GM12878 (cell line): ENCODE measurements around the gene HUS1. TPM values are rescaled to one million over a fixed set of nuclear protein-coding genes. Genes with fewer than 3 reads are reported as not detected.

Source experiments
- ATAC-seq: fragments of 200-7000 bp; cut with Tn5 transposase; 3 replicates; pipeline ENCODE4 v1.9.1; 2020; ENCODE audit warnings: mild to moderate bottlenecking, moderate library complexity
- BruUV-seq: library from RNA; stranded (reverse); fragments of 400-500 nt; replicated peaks from 2 replicates; lab custom pipeline; 2021; lab: Mats Ljungman, UMichigan
- CTCF ChIA-PET: fragments of 300-600 bp; sonication (Branson Sonifier 250); formaldehyde crosslinking; extraction: SDS; loops from one replicate; lab custom pipeline; 2021; ENCODE audit warnings: inconsistent platforms; lab: Yijun Ruan, JAX
- POLR2A ChIA-PET: fragments of 350-600 bp; formaldehyde crosslinking; extraction: SDS; loops from one replicate; lab custom pipeline; 2021; ENCODE audit warnings: inconsistent platforms; lab: Charles Lee
- RAD21 ChIA-PET: fragments of 300-600 bp; sonication (Branson Sonifier 250); formaldehyde crosslinking; loops from one replicate; lab custom pipeline; 2023; ENCODE audit warnings: antibody characterized with exemption; ENCODE audit not compliant: unreplicated experiment; lab: Charles Lee
- SMC1A ChIA-PET: fragments of 300-600 bp; sonication (Branson Sonifier 250); formaldehyde crosslinking; loops from one replicate; lab custom pipeline; 2023; ENCODE audit not compliant: unreplicated experiment, uncharacterized antibody; lab: Charles Lee
- DNase-seq: peaks from one replicate; pipeline ENCODE4 v3.0.0-alpha.2; 2011; ENCODE audit warnings: low read depth, low spot score
- FAIRE-seq: peaks from 3 replicates; lab custom pipeline; 2011; peaks lifted over from hg19 to GRCh38; lab: Jason Lieb, UNC
- H2AFZ ChIP-seq: 2 replicates; pipeline ENCODE4 v1.6.0; 2011; ENCODE audit warnings: low read depth, low read length, control low read depth; ENCODE audit not compliant: control insufficient read depth
- H3K27ac ChIP-seq: 2 replicates; pipeline ENCODE4 v1.5.1; 2011; ENCODE audit warnings: control low read depth; ENCODE audit not compliant: control insufficient read depth, insufficient read depth
- H3K27me3 ChIP-seq, 2 experiments: replicated peaks in 1 of 2; 2 replicates each; pipeline versions ENCODE4 v1.6.0 to v1.6.1; 2011; ENCODE audit warnings: low read length in 1 of 2; ENCODE audit not compliant: control insufficient read depth in 2 of 2, insufficient read depth in 2 of 2
- H3K36me3 ChIP-seq, 2 experiments: 2 replicates each; pipeline ENCODE4 v1.5.1; 2011; ENCODE audit warnings: low read length in 1 of 2; ENCODE audit not compliant: control insufficient read depth in 2 of 2, insufficient read depth in 2 of 2
- H3K4me1 ChIP-seq: 2 replicates; pipeline ENCODE4 v1.6.1; 2011; ENCODE audit warnings: mild to moderate bottlenecking, low read length, moderate library complexity, mixed read lengths; ENCODE audit not compliant: control insufficient read depth, insufficient read depth
- H3K4me2 ChIP-seq: 2 replicates; pipeline ENCODE4 v1.6.0; 2011; ENCODE audit warnings: control low read depth; ENCODE audit not compliant: control insufficient read depth, insufficient read depth
- H3K4me3 ChIP-seq: fragments of 200-600 bp; sonication (generic); 2 replicates; pipeline ENCODE4 v1.5.1; 2016
- H3K79me2 ChIP-seq: 2 replicates; pipeline ENCODE4 v1.6.0; 2011; ENCODE audit warnings: low read length; ENCODE audit not compliant: control insufficient read depth, insufficient read depth
- H3K9ac ChIP-seq: 2 replicates; pipeline ENCODE4 v1.8.0; 2011; ENCODE audit warnings: low read length, control low read depth, mixed read lengths; ENCODE audit not compliant: control insufficient read depth, insufficient read depth
- H3K9me3 ChIP-seq: replicated peaks from 3 replicates; pipeline ENCODE4 v1.5.1; 2011; ENCODE audit warnings: mild to moderate bottlenecking, low read length; ENCODE audit not compliant: control insufficient read depth, insufficient read depth
- H4K20me1 ChIP-seq: 2 replicates; pipeline ENCODE4 v1.6.0; 2011; ENCODE audit not compliant: control insufficient read depth, insufficient read depth
- CHD4 ChIP-seq: fragments of 200-600 bp; sonication (generic); IDR thresholded peaks from 2 replicates; pipeline ENCODE4 v1.6.1; 2016; ENCODE audit warnings: mild to moderate bottlenecking
- FOXK2 ChIP-seq: fragments of 450-650 bp; IDR thresholded peaks from 2 replicates; pipeline ENCODE4 v1.6.1; 2017; ENCODE audit warnings: mild to moderate bottlenecking, moderate library complexity
- NFYB ChIP-seq: IDR thresholded peaks from 2 replicates; pipeline ENCODE4 v1.6.1; 2011; ENCODE audit warnings: low read depth, mild to moderate bottlenecking, low read length, improper control_type of control experiment, moderate library complexity; ENCODE audit not compliant: insufficient read depth
- SIX5 ChIP-seq: IDR thresholded peaks from 2 replicates; pipeline ENCODE4 v1.6.1; 2011; ENCODE audit warnings: mild to moderate bottlenecking, low read depth, low read length, moderate library complexity; ENCODE audit not compliant: severe bottlenecking
- SMARCA5 ChIP-seq: fragments of 450-650 bp; IDR thresholded peaks from 2 replicates; pipeline ENCODE4 v1.6.1; 2017; ENCODE audit warnings: mild to moderate bottlenecking
- ZSCAN29 ChIP-seq: fragments of 450-650 bp; IDR thresholded peaks from 2 replicates; pipeline ENCODE4 v1.6.1; 2017; ENCODE audit warnings: mild to moderate bottlenecking, moderate library complexity
- WGBS: methylation state at CpG from one replicate; pipeline ENCODE4 v1.1.6; 2016; ENCODE audit warnings: low lambda C conversion rate; ENCODE audit not compliant: insufficient replicate concordance, insufficient coverage; ENCODE audit errors: missing lambda C conversion rate; 5-methylcytosine and 5-hydroxymethylcytosine counted together
- in situ Hi-C: fragments of 300-500 bp; cut with MboI; formaldehyde crosslinking; loops from 9 replicates; pipeline ENCODE4 v1.14.3; 2018; ENCODE audit warnings: mixed read lengths
- intact Hi-C: fragments of 100-400 bp; cut with micrococcal nuclease; formaldehyde crosslinking; loops from one replicate; pipeline ENCODE4 v1.14.2; 2022; ENCODE audit not compliant: unreplicated experiment
- polyA plus RNA-seq, 11 experiments: library from polyadenylated mRNA; depleted of rRNA in 4 of 11; unstranded in 6 of 11; stranded (reverse) in 5 of 11; fragments of >200 nt; fragmentation: Nextera tagmentation in 4 of 11; fragmentation: Illumina TruSeq in 1 of 11; extraction: Ambion mirVana in 4 of 11; extraction: Trizol in 1 of 11; gene quantifications; 1 replicate in 1 of 11; 2 replicates in 10 of 11; pipeline versions ENCODE4 v1.2.1 to v1.2.3, GENCODE V29; 2011 to 2016; ENCODE audit warnings: inconsistent platforms in 2 of 11, missing spikeins in 2 of 11, low read depth in 1 of 11
- total RNA-seq, 4 experiments: library from RNA; depleted of rRNA in 3 of 4; stranded (reverse); fragments of >200 nt in 3 of 4; fragmentation: Illumina TruSeq in 1 of 4; extraction: Trizol in 1 of 4; gene quantifications; 2 replicates each; pipeline versions ENCODE4 v1.2.1 to v1.2.3, GENCODE V29; 2013 to 2021
- TF ChIP-seq, protein P1 (sequence below): IDR thresholded peaks from 2 replicates; pipeline ENCODE4 v1.6.1; 2012; ENCODE audit warnings: improper control_type of control experiment, low read depth, low read length; ENCODE audit not compliant: insufficient replicate concordance
- TF ChIP-seq, protein P2 (sequence below): fragments of 450-650 bp; IDR thresholded peaks from 2 replicates; pipeline ENCODE4 v1.6.1; 2017; ENCODE audit warnings: borderline replicate concordance

The HUS1 gene
- total and polyA plus RNA-seq, 10 of the 15 experiments (the other 5 are each of a cell fraction or from before 2014, with no cell fraction given): 10.4 to 35.5 (median 22.6) TPM

DNA sequence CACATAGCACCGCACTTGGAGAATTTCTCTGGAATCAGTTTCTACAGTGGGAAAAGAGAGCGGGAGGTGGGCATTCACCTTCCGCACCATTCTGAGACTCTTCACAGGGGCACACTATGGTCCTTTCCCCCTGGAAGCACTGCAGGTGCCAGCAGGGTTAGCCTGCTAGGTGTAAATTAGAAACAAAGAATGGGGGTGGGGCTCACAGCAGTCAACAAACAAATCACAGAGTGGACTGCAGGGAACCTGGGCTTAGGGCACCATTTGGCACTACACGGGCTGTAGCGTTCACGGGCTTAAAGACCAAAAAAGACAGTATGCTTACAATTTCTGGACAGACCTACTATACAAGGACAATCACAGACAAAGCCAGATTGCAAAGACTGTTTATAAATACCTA, 23.2 kb downstream of the HUS1 start:
- WGBS: 82% methylated on average over 6 of the region's 6 CpGs
- no peak for ATAC-seq
- POLR2A ChIA-PET: interaction anchor here (0.5 kb wide), 1 partner anchor 123 kb away, joined by 5 read pairs; no protein-coding TSS in a partner anchor
- in situ Hi-C loops: no loop called here
- no peaks in the 10 kb centered on the region for H3K79me2 ChIP-seq
- no peaks in the 10 kb centered on the region for H3K27me3 ChIP-seq
- BruUV-seq: no TSS peak
- peaks cover 2 to 3% of the 10 kb centered on the region in 2 experiments; a peak in 2 of 4 replicates for H3K36me3 ChIP-seq
- H3K27ac ChIP-seq: no peak overlapping the region
- no peak overlapping the region for H3K4me3 ChIP-seq
- no peak for DNase-seq
- RAD21 ChIA-PET: no interaction called here
- peaks cover 4% of the 10 kb centered on the region; the same call in 1 of the 2 replicates for H3K4me1 ChIP-seq
- intact Hi-C loops: no loop called here
- no peaks in the 10 kb centered on the region for H4K20me1 ChIP-seq
- no peak overlapping the region for H3K9ac ChIP-seq
- CTCF ChIA-PET: interaction anchor here (0.7 to 2.2 kb wide), 5 partner anchors 11 to 158 kb away, joined by 3 to 7 read pairs (median 3); no protein-coding TSS in a partner anchor
- no peaks in the 10 kb centered on the region for H3K9me3 ChIP-seq
- TF ChIP-seq CHD4 (no peak), FOXK2 (no peak), SIX5 (no peak), NFYB (no peak), ZSCAN29 (no peak), SMARCA5 (no peak)
- TF ChIP-seq, protein P1, sequence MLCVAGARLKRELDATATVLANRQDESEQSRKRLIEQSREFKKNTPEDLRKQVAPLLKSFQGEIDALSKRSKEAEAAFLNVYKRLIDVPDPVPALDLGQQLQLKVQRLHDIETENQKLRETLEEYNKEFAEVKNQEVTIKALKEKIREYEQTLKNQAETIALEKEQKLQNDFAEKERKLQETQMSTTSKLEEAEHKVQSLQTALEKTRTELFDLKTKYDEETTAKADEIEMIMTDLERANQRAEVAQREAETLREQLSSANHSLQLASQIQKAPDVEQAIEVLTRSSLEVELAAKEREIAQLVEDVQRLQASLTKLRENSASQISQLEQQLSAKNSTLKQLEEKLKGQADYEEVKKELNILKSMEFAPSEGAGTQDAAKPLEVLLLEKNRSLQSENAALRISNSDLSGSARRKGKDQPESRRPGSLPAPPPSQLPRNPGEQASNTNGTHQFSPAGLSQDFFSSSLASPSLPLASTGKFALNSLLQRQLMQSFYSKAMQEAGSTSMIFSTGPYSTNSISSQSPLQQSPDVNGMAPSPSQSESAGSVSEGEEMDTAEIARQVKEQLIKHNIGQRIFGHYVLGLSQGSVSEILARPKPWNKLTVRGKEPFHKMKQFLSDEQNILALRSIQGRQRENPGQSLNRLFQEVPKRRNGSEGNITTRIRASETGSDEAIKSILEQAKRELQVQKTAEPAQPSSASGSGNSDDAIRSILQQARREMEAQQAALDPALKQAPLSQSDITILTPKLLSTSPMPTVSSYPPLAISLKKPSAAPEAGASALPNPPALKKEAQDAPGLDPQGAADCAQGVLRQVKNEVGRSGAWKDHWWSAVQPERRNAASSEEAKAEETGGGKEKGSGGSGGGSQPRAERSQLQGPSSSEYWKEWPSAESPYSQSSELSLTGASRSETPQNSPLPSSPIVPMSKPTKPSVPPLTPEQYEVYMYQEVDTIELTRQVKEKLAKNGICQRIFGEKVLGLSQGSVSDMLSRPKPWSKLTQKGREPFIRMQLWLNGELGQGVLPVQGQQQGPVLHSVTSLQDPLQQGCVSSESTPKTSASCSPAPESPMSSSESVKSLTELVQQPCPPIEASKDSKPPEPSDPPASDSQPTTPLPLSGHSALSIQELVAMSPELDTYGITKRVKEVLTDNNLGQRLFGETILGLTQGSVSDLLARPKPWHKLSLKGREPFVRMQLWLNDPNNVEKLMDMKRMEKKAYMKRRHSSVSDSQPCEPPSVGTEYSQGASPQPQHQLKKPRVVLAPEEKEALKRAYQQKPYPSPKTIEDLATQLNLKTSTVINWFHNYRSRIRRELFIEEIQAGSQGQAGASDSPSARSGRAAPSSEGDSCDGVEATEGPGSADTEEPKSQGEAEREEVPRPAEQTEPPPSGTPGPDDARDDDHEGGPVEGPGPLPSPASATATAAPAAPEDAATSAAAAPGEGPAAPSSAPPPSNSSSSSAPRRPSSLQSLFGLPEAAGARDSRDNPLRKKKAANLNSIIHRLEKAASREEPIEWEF: no peak
- TF ChIP-seq, protein P2, sequence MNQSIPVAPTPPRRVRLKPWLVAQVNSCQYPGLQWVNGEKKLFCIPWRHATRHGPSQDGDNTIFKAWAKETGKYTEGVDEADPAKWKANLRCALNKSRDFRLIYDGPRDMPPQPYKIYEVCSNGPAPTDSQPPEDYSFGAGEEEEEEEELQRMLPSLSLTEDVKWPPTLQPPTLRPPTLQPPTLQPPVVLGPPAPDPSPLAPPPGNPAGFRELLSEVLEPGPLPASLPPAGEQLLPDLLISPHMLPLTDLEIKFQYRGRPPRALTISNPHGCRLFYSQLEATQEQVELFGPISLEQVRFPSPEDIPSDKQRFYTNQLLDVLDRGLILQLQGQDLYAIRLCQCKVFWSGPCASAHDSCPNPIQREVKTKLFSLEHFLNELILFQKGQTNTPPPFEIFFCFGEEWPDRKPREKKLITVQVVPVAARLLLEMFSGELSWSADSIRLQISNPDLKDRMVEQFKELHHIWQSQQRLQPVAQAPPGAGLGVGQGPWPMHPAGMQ: no peak
- TF ChIP-seq, all 136 proteins: peak for 0
- H3K4me2 ChIP-seq: no peak overlapping the region
- no peak for FAIRE-seq
- SMC1A ChIA-PET: interaction anchor here (1.0 kb wide), 1 partner anchor 8 kb away, joined by 4 read pairs; the partner anchor contains the start of gene PKD1L1
- H2AFZ ChIP-seq: no peak overlapping the region
